Stomach (tissue), 4 donors: Measurements from ENCODE around the gene IGSF21.

Experiments
- POLR2A ChIP-seq, 4 donors: fragments of 450-650 bp; IDR thresholded peaks; one replicate each; pipeline ENCODE4 v1.6.1; 2016; ENCODE audit warnings: antibody characterized with exemption in 4 of 4, control low read depth in 2 of 4, mild to moderate bottlenecking in 1 of 4, moderate library complexity in 1 of 4
- TF ChIP-seq, protein P1 (sequence below), 7 experiments: fragments of 450-650 bp in 4 of 7; fragments of 200-600 bp in 3 of 7; sonication (generic) in 3 of 7; IDR thresholded peaks; one replicate each; pipeline ENCODE4 v1.5.1; 2016 to 2019; ENCODE audit warnings: antibody characterized with exemption in 7 of 7, control low read depth in 2 of 7, mild to moderate bottlenecking in 1 of 7

DNA sequence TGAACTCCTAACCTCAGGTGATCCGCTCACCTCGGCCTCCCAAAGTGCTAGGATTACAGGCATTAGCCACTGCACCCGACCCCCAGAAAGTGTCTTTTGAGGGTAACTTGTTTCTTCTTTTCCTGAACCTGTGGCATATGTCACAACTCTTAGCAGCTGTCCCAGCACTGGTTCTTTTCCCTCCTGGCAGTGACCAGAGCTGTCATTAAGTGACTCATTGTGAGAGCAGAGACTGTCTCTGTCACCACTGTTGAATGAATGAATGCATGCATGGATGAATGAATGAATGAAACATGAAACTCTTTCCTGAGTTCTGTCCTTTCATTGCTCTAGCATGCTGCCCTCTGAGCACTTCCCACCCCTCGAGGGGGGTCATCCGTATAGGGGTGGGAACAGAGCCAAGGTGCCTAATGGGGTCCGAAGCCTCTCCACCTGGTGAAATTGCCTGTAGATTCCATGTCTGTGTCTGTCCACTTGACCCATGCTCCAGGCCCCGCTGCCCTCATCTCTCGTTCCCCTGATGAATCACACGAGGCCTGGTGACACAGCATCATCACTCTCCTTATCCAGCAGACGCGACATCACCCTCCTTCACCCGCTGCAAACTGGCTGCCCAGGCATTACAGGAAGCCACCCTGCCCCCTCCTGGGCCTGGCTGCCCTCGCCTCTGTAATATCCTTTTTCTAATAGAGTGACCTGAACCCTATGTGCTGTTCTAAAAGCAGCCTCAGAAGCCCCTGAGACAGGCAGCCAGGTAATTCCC lies 75.0 kb downstream of the IGSF21 start:
- TF ChIP-seq, protein P1, sequence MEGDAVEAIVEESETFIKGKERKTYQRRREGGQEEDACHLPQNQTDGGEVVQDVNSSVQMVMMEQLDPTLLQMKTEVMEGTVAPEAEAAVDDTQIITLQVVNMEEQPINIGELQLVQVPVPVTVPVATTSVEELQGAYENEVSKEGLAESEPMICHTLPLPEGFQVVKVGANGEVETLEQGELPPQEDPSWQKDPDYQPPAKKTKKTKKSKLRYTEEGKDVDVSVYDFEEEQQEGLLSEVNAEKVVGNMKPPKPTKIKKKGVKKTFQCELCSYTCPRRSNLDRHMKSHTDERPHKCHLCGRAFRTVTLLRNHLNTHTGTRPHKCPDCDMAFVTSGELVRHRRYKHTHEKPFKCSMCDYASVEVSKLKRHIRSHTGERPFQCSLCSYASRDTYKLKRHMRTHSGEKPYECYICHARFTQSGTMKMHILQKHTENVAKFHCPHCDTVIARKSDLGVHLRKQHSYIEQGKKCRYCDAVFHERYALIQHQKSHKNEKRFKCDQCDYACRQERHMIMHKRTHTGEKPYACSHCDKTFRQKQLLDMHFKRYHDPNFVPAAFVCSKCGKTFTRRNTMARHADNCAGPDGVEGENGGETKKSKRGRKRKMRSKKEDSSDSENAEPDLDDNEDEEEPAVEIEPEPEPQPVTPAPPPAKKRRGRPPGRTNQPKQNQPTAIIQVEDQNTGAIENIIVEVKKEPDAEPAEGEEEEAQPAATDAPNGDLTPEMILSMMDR (IDR thresholded peaks at IDR 0.05) = no peak
- TF ChIP-seq POLR2A (IDR thresholded peaks at IDR 0.05) = no peak
